Hematopoietic multipotent progenitor cell treated with erythropoietin and hydrocortisone succinate and interleukin-3 and kit ligand, for 4 days (in vitro differentiated cells): ENCODE data around the gene RPH3AL.

Experiments
- DNase-seq: peaks from one replicate; pipeline ENCODE4 v3.0.0-alpha.2; 2015

RPH3AL gene

GRCh38 chr17:353213-353837, 718 bp upstream of the RPH3AL start:
- no peak for DNase-seq

DNA sequence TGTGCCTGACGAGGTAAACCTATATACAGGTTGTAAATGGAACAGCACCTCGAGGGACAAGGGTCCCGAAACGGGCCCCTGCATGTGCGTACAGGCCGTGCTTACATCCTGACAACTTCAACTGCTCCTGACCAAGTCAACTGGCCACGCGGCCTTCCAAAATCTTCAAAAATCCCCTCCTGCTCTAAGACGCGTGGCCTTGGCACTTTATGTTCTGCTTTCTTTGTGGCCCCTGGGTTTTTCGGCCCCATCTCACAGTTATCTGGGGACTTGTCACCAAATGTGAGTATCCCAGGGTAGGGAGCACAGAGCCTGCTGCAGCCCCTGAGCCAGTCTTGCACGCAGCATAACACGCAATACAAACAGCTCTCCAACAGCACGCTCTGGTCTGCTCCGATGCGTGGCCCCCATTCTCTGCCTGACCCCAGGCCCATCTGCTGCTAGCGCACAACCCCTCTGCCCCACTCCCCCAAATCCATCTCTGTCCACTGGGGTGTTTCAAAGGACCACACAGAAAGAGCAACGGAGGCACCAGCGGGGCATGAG, 659 bp downstream of the RPH3AL start:
- no peak for DNase-seq

DNA sequence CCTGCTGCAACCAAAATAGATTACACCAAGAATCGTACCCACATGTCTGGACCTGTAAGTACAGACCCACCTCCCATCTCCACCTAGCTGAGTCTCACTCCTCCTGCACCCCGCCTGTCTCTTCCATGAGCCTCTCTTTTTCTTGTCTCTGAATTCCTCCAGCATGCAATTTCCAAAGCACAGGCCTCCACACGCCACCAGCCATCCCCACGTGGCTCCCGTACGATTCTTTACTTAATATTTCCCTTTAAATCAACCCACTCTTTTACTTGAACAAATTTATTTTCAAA, 1.2 kb downstream of the RPH3AL start:
- DNase-seq: no peak

DNA sequence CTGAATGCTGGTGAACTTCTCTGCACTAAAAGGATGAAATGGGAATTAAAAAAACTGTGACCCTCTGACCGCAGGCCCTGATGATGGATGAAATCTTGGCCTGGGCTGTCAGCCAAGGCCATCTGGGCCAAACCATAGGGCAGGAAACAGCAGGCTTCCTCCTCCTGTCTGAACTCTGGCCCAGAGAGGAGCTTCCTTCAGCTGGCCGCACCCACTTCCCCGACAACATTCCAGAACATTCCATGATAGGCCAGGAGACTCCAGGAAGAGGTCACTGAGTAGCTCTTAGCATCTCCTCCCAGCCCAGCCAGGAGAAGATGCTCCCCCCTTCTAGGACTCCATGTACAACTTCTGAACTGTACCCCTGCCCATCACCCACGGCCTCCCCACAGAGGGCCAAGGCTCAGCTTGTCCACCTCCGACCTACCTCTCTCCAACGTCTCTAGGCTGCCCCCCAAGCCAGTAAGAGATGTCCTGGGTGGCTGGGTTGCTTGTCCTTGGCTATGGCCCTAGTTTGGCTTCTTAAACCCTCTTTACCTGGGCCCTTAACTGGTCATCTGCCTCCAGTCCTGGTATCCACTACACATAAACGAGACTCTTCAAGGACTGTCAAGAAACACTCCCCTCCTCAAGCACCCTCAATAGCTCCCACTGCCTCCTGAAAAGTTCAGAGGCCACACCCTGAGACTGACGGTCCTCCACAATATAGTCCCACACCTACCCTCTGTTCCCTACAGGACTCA, 1.7 kb downstream of the RPH3AL start:
- DNase-seq: peak; percentile 89

- DNase-seq: peak; percentile 69
Measured at GRCh38 chr17:349666-350065, 2.9 kb downstream of the RPH3AL start.

GRCh38 chr17:348692-349425, 3.7 kb downstream of the RPH3AL start:
- DNase-seq: no peak

DNA sequence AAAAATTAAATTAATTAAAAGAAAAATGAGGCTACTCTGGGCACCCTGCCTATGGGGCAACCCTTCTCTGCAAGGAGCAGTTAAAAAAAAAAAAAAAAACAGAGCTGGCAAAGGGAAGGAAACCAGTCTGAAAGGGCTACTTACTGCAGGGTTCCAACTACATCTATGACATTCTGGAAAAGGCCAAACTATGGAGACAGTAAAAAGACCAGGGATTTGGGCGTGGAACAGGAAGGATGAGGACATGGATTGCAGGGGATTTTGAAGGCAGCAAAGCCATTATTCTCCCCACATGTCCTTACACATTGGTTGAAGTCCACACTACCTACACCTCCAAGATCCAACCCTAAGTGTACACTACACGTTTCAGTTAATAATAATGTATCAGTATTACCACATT, 4.6 kb downstream of the RPH3AL start:
- no peak for DNase-seq

GRCh38 chr17:347309-347899, 5.2 kb downstream of the RPH3AL start:
- DNase-seq: no peak

GRCh38 chr17:345992-346785, 6.4 kb downstream of the RPH3AL start:
- no peak for DNase-seq

- no peak for DNase-seq
Measured at GRCh38 chr17:345261-345660, 7.3 kb downstream of the RPH3AL start.

DNA sequence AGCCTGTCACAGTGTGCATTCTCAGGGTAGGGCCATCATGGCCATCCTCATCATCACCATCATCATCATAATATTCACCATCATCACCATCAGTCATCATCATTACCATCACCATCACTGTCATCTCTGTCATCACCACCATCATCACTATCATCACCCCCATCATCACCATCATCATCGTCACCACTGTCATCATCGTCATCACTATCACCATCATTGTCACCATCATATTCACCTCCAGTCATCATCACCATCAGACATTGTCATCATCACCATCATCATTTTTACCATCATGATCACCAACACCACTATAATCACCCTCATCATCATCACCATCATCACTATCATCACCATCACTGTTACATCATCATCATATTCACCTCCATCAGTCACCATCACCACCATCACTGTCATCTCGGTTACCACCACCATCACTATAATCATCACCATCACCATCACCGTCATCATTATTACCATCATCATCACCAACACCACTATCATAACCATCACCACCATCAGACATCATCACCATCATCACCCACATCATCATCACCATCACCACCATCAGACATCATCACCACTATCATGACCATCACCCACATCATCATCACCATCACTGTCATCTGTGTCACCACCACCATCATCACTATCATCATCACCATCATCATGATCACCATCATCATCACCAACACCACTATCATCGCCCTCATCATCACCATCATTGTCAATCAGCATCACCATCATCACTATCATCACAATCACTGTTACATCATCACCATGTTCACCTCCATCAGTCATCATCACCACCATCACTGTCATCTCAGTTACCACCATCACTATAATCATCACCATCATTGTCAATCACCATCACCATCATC, 8.5 kb downstream of the RPH3AL start:
- DNase-seq: no peak

GRCh38 chr17:343211-343610, 9.4 kb downstream of the RPH3AL start:
- no peak for DNase-seq

- no peak for DNase-seq
Measured at GRCh38 chr17:340074-340473, 12.5 kb downstream of the RPH3AL start.

DNA sequence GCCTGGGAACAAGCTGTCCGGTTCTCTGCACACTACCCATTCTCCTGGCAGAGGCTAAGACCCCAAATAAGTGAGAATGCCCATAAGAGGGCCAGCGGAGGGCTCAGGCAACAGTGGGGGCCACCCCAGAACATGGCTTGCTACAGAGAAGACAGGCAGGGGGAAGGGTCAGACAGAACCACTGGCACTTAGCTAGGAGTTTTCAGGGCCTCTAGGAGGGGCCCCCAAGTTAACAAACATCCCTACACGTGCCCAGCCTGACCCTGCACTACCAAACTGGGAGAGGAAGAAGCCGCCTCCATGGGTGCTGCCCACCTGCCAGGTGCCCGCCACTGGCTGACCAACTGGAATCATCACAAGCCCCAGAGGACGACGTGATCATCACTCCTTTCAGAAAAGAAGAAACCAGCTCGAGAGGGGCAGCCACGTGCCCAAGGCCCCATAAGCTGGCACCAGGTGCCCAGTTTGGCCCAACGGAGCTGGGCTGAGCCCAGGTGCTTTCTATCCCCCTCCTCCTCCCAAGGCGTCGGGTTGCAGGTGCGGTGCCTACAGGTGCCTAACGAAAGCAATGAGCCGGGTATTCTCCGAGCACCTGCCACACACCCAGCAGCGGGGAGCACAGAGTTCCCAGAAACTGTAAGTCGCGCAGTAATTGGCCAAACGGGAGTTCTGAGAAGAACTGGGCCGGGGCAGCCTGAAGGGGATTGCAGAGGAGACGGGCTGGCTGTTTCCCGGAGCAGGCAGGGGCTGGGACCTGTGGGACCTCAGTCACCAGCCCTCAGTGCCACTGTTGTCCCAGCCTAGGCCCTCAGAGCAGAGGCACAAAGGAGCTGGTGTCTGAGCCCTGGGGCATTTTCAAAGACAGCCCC, 13.2 kb downstream of the RPH3AL start:
- no peak for DNase-seq

GRCh38 chr17:338442-339192, 14.0 kb downstream of the RPH3AL start:
- DNase-seq: peak; percentile 33

DNA sequence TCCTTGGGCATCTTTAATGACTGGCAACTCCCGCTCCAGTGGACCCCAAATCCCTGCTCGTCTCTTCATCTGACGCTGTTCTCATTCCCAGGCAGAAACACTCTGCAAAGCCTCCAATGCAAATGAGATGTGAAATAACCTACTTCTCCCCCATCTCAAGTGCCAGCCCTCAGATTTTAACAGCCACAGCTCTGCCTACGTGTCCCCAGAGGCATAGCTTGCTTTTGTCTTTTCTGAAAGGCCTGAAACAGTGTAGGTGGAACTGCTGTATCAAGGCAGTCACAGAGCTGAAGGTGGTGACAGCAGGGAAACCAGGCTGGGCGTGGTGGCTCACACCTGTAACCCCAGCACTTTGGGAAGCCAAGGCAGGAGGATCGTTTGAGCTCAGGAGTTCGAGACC, 14.7 kb downstream of the RPH3AL start:
- DNase-seq: no peak

GRCh38 chr17:337453-337852, 15.2 kb downstream of the RPH3AL start:
- DNase-seq: no peak

- no peak for DNase-seq
Measured at GRCh38 chr17:337022-337420, 15.6 kb downstream of the RPH3AL start.

- peak; percentile 69 for DNase-seq
Measured at GRCh38 chr17:336110-337021, 16.2 kb downstream of the RPH3AL start.
